GM12801 (cell line): ENCODE measurements around the gene RMDN2.

ENCODE experiments used
- TF ChIP-seq, protein P1 (sequence below): IDR thresholded peaks from one replicate; pipeline ENCODE4 v1.5.1; 2011; ENCODE audit warnings: control low read depth; ENCODE audit not compliant: insufficient read length; ENCODE audit errors: extremely low read depth

RMDN2 gene

GRCh38 chr2:37912056-37912455, 13.0 kb upstream of the RMDN2 start:
- TF ChIP-seq, protein P1, sequence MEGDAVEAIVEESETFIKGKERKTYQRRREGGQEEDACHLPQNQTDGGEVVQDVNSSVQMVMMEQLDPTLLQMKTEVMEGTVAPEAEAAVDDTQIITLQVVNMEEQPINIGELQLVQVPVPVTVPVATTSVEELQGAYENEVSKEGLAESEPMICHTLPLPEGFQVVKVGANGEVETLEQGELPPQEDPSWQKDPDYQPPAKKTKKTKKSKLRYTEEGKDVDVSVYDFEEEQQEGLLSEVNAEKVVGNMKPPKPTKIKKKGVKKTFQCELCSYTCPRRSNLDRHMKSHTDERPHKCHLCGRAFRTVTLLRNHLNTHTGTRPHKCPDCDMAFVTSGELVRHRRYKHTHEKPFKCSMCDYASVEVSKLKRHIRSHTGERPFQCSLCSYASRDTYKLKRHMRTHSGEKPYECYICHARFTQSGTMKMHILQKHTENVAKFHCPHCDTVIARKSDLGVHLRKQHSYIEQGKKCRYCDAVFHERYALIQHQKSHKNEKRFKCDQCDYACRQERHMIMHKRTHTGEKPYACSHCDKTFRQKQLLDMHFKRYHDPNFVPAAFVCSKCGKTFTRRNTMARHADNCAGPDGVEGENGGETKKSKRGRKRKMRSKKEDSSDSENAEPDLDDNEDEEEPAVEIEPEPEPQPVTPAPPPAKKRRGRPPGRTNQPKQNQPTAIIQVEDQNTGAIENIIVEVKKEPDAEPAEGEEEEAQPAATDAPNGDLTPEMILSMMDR: no peak

GRCh38 chr2:37912616-37913015, 12.5 kb upstream of the RMDN2 start:
- TF ChIP-seq, protein P1: no peak

DNA sequence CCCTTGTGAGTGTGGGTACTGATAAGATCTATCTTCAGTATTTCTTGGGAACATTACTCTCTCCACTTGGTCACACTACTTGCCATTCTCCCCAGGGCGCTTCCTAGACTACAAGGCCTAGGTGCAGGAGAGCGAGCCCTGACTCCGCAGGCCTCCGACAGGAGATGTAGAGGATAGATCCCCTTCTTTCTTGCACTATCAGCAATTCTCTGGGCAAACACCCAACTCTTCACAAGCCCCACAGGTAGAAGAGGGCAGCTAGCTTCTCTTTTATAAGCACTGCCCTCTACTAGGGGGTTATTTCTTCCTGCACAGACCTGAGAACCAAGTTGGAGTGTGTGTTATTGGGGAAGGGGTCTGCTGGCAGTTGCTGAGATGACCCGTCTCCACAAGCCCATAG, 10.7 kb upstream of the RMDN2 start:
- TF ChIP-seq, protein P1: no peak

- TF ChIP-seq, protein P1: no peak
These were observed 9.3 kb upstream of the RMDN2 start for GRCh38 chr2:37915773-37916172.

DNA sequence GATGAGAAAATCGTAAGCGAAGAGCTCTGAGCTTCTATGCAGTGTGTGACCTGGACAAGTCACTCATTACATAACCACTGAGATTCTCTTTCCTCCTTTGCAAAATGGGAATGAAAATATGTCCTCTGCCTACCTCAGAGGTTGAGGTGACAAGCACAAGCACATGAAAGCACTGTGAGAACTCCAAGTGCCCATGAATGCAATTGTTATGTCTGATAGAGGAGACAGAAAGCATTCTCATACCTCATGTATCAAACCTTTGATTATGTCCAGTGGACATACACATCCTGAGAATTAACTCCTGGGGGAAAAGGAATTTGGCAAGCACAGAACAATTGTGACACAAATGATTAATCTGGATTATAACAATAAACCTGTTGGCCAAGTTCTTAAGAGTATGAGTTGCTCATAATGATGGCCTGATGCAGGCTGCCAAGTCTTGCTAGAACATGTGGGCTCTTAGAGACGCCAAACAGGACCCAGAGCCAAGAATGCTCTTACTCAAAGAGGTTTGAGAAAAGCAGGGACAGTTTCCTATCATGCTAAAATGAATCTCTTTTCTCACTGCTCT, 8.5 kb upstream of the RMDN2 start:
- TF ChIP-seq, protein P1: no peak

GRCh38 chr2:37917281-37918228, 7.5 kb upstream of the RMDN2 start:
- TF ChIP-seq, protein P1: no peak

GRCh38 chr2:37918742-37919186, 6.3 kb upstream of the RMDN2 start:
- TF ChIP-seq, protein P1: no peak
